GM21515 (cell line): ENCODE measurements around the gene TBX4.
"Not testable (repeated sequence)": the region's sequence is repeated elsewhere in the genome, so short reads cannot be mapped to it uniquely, and the experiment has no call there.

Experiments
- ATAC-seq: cut with Tn5 transposase; IDR thresholded peaks from one replicate; pipeline ENCODE4 v1.9.1; 2021; ENCODE audit not compliant: unreplicated experiment

Gene TBX4

GRCh38 chr17:61480414-61480807, 28.2 kb downstream of the TBX4 start:
- no peak for ATAC-seq

DNA sequence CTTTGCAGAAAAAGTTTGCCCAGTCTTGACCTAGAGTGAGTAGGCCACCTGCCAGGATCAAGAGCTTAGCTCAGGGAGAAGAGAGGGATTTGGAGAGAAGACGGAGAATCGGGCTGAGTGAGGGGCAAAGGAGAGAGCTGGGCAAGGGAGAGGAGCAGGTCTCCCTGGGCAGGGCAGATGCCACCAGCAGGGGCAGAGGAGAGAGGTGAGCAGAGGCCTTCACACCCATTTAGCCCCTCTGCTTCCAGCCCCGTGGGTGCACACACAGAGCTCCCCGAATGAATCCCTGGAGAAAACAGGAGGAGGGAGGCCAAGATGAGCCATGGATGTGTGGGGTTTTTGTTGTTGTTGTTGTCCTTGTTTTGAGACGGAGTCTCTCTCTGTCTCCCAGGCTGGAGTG, 29.2 kb downstream of the TBX4 start:
- no peak for ATAC-seq

DNA sequence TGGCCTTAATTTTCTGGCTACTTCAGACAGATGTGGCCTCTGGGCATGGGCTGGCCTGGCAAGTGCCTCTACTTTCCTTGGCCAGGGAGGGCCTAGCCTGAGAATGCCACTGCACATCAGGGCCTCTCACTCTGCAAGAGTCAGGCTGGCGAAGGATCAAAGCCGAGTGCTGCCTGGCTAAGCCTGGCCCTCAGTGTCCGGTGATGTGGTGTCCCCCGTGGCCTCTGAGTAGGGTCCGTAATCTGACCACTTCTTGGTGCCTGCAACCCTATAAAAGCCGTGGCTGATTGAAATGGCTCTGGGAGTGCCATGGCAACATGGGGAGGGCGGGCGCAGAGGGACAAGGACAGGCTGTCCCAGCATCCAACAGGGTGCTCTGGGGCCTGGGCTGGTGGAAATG, 30.2 kb downstream of the TBX4 start:
- no peak for ATAC-seq

- ATAC-seq: no peak
Measured at GRCh38 chr17:61483778-61484116, 31.5 kb downstream of the TBX4 start.

GRCh38 chr17:61484174-61484573, 32.0 kb downstream of the TBX4 start:
- ATAC-seq: no peak

- ATAC-seq: no peak
Measured at GRCh38 chr17:61485067-61485775, 33.0 kb downstream of the TBX4 start.

- no peak for ATAC-seq
Measured at GRCh38 chr17:61486135-61487120, 34.2 kb downstream of the TBX4 start.

- no peak for ATAC-seq
Measured at GRCh38 chr17:61487161-61487988, 35.2 kb downstream of the TBX4 start.

- no peak for ATAC-seq
Measured at GRCh38 chr17:61487989-61488595, 35.9 kb downstream of the TBX4 start.

DNA sequence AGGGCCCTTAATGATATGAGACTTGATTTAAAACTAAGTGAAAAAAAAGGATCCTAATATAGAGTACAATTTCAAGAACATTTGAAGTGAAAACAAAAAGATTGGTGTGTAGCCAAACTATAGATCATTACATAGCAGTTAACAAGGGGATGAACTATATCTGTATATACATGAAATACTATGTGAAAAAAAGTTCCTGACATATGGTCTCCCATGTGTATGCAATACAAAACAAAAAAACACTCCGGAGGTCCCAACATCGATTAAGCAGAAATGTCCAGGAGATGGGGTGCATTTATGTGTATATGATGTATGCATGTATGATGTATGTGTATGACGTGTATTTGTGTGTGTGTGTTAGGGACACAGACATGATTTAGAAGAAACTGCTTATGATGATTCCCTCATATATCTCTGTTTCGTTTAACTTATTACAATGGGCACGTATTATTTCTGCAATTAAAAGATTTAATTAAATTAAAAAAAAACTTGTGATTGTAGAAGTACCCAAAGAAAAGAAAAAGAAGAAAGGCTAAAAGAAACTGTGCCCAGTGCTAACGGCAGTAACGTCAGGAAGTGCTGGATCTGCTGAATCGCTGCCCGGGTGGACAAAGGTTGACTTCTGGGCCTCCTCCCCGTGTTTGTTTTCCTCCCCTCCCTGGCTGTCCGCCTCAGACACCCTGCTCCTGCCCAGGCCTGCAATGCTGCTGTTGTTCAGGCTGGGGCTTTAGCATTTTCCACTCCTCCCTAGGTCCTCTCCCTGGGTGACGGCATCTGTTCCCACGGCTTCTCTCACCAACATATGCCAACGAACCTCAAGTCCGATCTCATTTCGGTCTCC, 36.9 kb downstream of the TBX4 start:
- no peak for ATAC-seq

DNA sequence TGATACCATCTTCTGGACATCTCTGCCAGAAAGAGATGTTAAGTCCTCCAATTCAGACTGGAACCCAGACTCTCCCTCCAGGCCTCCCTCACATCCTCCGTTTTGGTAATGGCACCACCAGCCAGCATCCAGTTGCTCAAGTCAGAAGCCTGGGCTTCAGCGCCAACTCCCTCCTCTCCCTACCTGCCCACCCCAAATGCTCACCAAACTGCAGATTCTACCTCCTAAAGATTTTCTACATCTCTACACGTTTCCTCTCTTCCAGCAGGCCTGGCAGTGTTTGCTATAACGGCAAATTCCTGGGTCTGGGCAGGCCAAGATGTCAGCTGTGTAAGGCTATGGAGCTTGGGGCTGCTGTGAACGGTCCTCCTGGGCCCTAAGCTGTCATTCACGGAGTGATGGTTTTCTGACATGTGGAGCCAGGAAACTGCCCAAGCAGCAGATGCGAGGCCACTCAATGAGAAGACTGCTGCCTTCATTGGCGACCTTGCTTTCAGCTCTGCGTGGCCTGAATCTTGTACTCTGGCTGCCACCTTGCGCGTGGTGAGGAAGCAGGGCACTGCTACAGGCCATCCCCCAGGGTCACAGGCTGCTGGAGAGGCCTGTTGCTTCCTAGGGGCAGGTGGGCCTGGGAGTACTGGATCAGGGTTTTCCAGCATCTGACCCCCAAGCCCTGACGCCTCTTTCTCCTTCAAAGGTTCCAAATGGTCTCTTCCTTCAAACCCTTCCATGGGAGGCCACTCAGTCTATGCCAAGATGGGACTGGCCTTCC, 37.7 kb downstream of the TBX4 start:
- no peak for ATAC-seq

DNA sequence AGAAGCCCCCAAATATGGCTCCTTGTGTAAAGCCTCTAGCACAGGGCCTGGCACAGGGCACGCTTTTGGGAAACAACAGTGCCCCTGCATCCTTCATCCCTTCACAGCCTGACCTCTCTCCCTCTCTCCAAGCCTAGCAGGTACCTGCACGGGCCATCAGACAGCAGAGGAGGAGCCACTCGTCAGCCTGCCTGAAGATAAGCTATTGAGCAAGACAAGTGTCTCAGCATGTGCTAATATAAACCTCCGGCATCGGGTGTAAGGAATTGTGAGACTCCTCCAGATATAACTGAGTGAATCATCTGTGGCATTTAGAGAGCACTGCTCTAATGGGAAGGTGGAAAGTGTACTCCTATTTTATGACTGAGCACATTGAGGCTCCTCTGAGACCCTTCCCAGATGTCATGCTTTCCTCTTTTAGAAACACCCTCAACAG, 38.3 kb downstream of the TBX4 start:
- ATAC-seq: no peak

GRCh38 chr17:61491981-61492380, 39.8 kb downstream of the TBX4 start:
- no peak for ATAC-seq

DNA sequence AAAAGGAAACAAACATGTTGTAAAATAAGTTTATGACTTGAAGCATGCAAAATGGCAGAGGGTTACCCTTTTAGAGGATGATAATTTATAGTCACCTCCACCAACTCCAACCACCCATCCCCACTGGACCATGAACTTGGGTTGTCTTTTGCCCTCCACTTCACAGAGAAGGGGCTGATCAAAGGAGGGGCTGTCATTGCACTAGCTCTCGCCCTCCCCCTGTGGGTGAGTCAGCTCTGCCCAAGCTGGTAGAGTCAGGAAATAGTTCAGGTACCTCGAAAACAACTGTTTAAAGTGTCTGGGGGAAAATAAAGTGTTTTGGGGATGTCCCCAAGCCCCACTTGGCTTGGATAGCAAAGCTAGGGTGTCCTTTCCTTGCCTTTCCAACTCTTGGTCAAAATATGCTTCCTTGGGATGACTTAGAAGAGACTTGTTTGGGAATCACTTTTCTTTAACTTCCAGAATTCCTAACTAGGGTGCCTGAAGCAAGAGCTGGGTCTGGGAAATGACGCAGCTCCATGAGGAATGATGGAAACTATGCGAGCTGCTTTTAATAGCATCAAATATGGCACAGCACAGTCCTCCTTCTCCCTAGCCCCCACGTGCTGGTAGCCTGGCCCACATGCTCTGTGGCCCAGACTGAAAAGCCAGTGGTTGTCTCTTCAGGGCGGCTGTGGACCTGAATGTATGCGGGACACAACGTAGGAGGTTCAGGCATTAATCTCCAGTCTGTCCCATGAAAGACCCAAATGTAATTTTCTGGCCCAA, 40.7 kb downstream of the TBX4 start:
- ATAC-seq: no peak

DNA sequence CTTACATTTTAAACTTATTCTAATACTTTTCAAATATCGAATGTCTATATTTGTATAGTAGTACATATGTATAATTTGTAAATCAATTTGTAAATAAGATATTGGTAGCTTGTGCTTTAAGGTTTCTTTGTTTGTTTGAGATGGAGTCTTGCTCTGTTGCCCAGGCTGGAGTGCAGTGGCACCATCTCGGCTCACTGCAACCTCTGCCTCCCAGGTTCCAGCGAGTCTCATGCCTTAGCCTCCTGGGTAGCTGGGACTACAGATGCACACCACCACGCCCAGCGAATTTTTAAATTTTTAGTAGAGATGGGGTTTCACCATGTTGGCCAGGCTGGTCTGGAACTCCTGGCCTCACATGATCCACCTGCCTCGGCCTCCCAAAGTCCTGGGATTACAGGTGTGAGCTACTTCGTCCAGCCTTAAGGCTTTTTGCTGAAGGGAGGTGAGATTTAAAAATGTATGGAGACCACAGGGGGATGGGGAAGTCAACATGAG, 41.7 kb downstream of the TBX4 start:
- ATAC-seq: not testable (repeated sequence)

- ATAC-seq: no peak
Measured at GRCh38 chr17:61494325-61495160, 42.3 kb downstream of the TBX4 start.

DNA sequence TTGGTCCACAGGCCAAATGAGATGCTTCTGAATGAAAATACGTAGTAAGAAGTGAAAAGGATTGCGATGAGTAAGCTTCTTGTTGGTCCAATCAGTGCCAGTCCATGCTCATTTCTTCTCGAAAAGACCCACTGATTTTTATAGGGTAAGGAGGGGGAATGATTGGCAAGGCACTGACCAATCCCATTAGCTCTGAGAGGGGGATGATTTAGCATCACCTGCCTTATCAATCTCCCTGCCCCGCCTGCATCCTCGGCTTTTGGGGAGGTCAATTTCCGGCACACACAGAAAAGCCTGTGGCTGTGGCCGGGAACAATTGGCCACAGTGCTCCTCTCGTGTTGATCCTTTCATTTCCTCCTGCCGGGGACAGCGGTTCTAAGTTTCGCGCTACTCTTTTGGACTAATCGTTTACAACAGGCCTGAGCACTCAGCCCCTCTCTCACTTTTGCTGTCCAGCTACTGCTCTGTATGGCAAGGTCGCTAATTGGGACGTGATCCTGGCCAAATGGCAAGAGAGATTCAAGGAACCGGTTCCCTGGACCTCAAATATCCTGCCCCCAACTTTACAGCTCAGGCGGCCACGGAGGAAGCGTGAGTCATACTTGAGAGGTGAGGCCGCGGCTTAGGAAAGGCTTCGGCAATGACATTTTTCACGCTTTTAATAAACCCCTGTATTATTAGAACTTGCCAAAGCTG, 43.1 kb downstream of the TBX4 start:
- no peak for ATAC-seq
